IMR-90 (cell line): ENCODE results near the gene DNAJB4. TPM values are rescaled to one million over a fixed set of nuclear protein-coding genes. Genes with fewer than 3 reads are reported as not detected.

Source experiments
- ATAC-seq: fragments of 200-7000 bp; cut with Tn5 transposase; 2 replicates; pipeline ENCODE4 v1.9.1; 2020; ENCODE audit warnings: low read depth, mild to moderate bottlenecking, moderate library complexity
- BruUV-seq: library from RNA; stranded (reverse); fragments of 400-500 nt; replicated peaks from 2 replicates; lab custom pipeline; 2021; lab: Mats Ljungman, UMichigan
- CTCF ChIA-PET: fragments of 300-600 bp; formaldehyde crosslinking; extraction: SDS; loops from one replicate; lab custom pipeline; 2021; ENCODE audit warnings: antibody characterized with exemption; lab: Yijun Ruan, JAX
- POLR2A ChIA-PET: fragments of 300-600 bp; sonication (Branson Sonifier 250); formaldehyde crosslinking; loops from one replicate; lab custom pipeline; 2022; ENCODE audit warnings: antibody characterized with exemption; ENCODE audit not compliant: unreplicated experiment; lab: Charles Lee
- DNase-seq: peaks from one replicate; pipeline ENCODE4 v3.0.0; 2013
- H2AFZ ChIP-seq: replicated peaks from 2 replicates; pipeline ENCODE3; 2013; ENCODE audit warnings: low read length, mild to moderate bottlenecking; ENCODE audit not compliant: poor library complexity
- H2AK5ac ChIP-seq: 2 replicates; pipeline ENCODE4 v1.6.1; 2013; ENCODE audit warnings: low read depth, low read length, inconsistent platforms
- H2AK9ac ChIP-seq: replicated peaks from 2 replicates; pipeline ENCODE3; 2013; ENCODE audit warnings: mild to moderate bottlenecking, low read depth, low read length, moderate library complexity; ENCODE audit not compliant: poor library complexity
- H2BK120ac ChIP-seq: 2 replicates; pipeline ENCODE4 v1.6.1; 2013; ENCODE audit warnings: low read depth, low read length, inconsistent platforms
- H2BK15ac ChIP-seq: 3 replicates; pipeline ENCODE4 v1.6.1; 2013; ENCODE audit warnings: low read depth, low read length, inconsistent platforms
- H2BK20ac ChIP-seq: 2 replicates; pipeline ENCODE4 v1.6.1; 2013; ENCODE audit warnings: low read depth, mild to moderate bottlenecking, inconsistent platforms, low read length, moderate library complexity
- H2BK5ac ChIP-seq: 2 replicates; pipeline ENCODE4 v1.6.1; 2013; ENCODE audit warnings: mild to moderate bottlenecking, low read depth, low read length, inconsistent platforms; ENCODE audit not compliant: poor library complexity, severe bottlenecking
- H3K14ac ChIP-seq: replicated peaks from 2 replicates; pipeline ENCODE4 v1.6.1; 2013; ENCODE audit warnings: low read depth, low read length, inconsistent platforms
- H3K18ac ChIP-seq: 2 replicates; pipeline ENCODE4 v1.6.1; 2013; ENCODE audit warnings: low read depth, low read length, control low read depth
- H3K23ac ChIP-seq: 2 replicates; pipeline ENCODE4 v1.6.1; 2013; ENCODE audit warnings: low read depth, low read length, inconsistent platforms
- H3K27ac ChIP-seq: 2 replicates; pipeline ENCODE4 v1.5.1; 2013; ENCODE audit warnings: mild to moderate bottlenecking, control low read depth, low read length; ENCODE audit not compliant: insufficient read depth
- H3K27me3 ChIP-seq: 2 replicates; pipeline ENCODE4 v1.6.1; 2013; ENCODE audit warnings: low read length; ENCODE audit not compliant: control insufficient read depth, insufficient read depth
- H3K36me3 ChIP-seq: 2 replicates; pipeline ENCODE4 v1.6.1; 2013; ENCODE audit warnings: low read length, mixed read lengths; ENCODE audit not compliant: control insufficient read depth, insufficient read depth
- H3K4ac ChIP-seq: 2 replicates; pipeline ENCODE4 v1.6.1; 2013; ENCODE audit warnings: low read depth, low read length, inconsistent platforms
- H3K4me1 ChIP-seq: 2 replicates; pipeline ENCODE4 v1.6.1; 2013; ENCODE audit warnings: low read length, mixed read lengths; ENCODE audit not compliant: control insufficient read depth, insufficient read depth
- H3K4me2 ChIP-seq: 2 replicates; pipeline ENCODE4 v1.6.1; 2013; ENCODE audit warnings: low read depth, mild to moderate bottlenecking, control low read depth, low read length, moderate library complexity
- H3K4me3 ChIP-seq: 2 replicates; pipeline ENCODE4 v1.5.1; 2013; ENCODE audit warnings: low read depth, mild to moderate bottlenecking, control low read depth, low read length, moderate library complexity; ENCODE audit not compliant: insufficient read depth
- H3K56ac ChIP-seq: 2 replicates; pipeline ENCODE4 v1.6.1; 2013; ENCODE audit warnings: low read length, inconsistent platforms; ENCODE audit not compliant: insufficient read depth; ENCODE audit errors: extremely low read depth
- H3K79me1 ChIP-seq, 2 experiments: 2 replicates each; pipeline ENCODE4 v1.6.1; 2013; ENCODE audit warnings: low read length in 2 of 2, inconsistent platforms in 1 of 2, low read depth in 1 of 2
- H3K9ac ChIP-seq: 2 replicates; pipeline ENCODE4 v1.6.1; 2013; ENCODE audit warnings: low read depth, low read length, control low read depth
- H3K9me1 ChIP-seq: 2 replicates; pipeline ENCODE4 v1.6.1; 2013; ENCODE audit warnings: low read length, inconsistent platforms; ENCODE audit not compliant: insufficient read depth
- H3K9me3 ChIP-seq: 2 replicates; pipeline ENCODE4 v1.6.1; 2013; ENCODE audit warnings: low read length; ENCODE audit not compliant: control insufficient read depth, insufficient read depth
- H4K20me1 ChIP-seq: 2 replicates; pipeline ENCODE4 v1.6.1; 2013; ENCODE audit warnings: low read length, inconsistent platforms; ENCODE audit not compliant: insufficient read depth
- H4K5ac ChIP-seq: 2 replicates; pipeline ENCODE4 v1.6.1; 2013; ENCODE audit warnings: mild to moderate bottlenecking, low read depth, low read length, control low read depth
- H4K8ac ChIP-seq, 2 experiments: 2 replicates each; pipeline ENCODE4 v1.6.1; 2013; ENCODE audit warnings: low read depth in 2 of 2, low read length in 2 of 2, control low read depth in 1 of 2, inconsistent platforms in 1 of 2
- H4K91ac ChIP-seq: 2 replicates; pipeline ENCODE4 v1.6.1; 2013; ENCODE audit warnings: low read depth, low read length, inconsistent platforms; ENCODE audit not compliant: insufficient read depth
- BHLHE40 ChIP-seq: fragments of 150-350 bp; IDR thresholded peaks from 2 replicates; pipeline ENCODE4 v1.6.1; 2016; ENCODE audit warnings: mild to moderate bottlenecking, low read depth, low read length
- CEBPB ChIP-seq: IDR thresholded peaks from 2 replicates; pipeline ENCODE4 v1.6.1; 2012; ENCODE audit warnings: low read depth, low read length, improper control_type of control experiment
- CHD1 ChIP-seq: IDR thresholded peaks from 2 replicates; pipeline ENCODE4 v1.6.1; 2012; ENCODE audit warnings: low read depth, low read length, improper control_type of control experiment
- ELK1 ChIP-seq: fragments of 150-350 bp; IDR thresholded peaks from 2 replicates; pipeline ENCODE4 v1.6.1; 2016; ENCODE audit warnings: low read depth, mild to moderate bottlenecking, low read length, moderate library complexity, borderline replicate concordance
- FOS ChIP-seq: fragments of 150-350 bp; IDR thresholded peaks from 2 replicates; pipeline ENCODE4 v1.6.1; 2016; ENCODE audit warnings: low read depth, low read length
- MAZ ChIP-seq: IDR thresholded peaks from 2 replicates; pipeline ENCODE4 v1.6.1; 2012; ENCODE audit warnings: low read depth, mild to moderate bottlenecking, low read length, improper control_type of control experiment, moderate library complexity, borderline replicate concordance
- MXI1 ChIP-seq: IDR thresholded peaks from 2 replicates; pipeline ENCODE4 v1.6.1; 2012; ENCODE audit warnings: low read depth, mild to moderate bottlenecking, low read length, moderate library complexity, borderline replicate concordance
- NFE2L2 ChIP-seq: fragments of 150-350 bp; IDR thresholded peaks from 2 replicates; pipeline ENCODE4 v1.6.1; 2016; ENCODE audit warnings: low read depth, mild to moderate bottlenecking, low read length
- POLR2A ChIP-seq: IDR thresholded peaks from 2 replicates; pipeline ENCODE4 v1.6.1; 2012; ENCODE audit warnings: mild to moderate bottlenecking, low read depth, low read length
- RAD21 ChIP-seq: IDR thresholded peaks from 2 replicates; pipeline ENCODE4 v1.6.1; 2012; ENCODE audit warnings: low read length, improper control_type of control experiment
- RCOR1 ChIP-seq: IDR thresholded peaks from 2 replicates; pipeline ENCODE4 v1.6.1; 2012; ENCODE audit warnings: mild to moderate bottlenecking, low read length, improper control_type of control experiment; ENCODE audit not compliant: insufficient replicate concordance
- RFX5 ChIP-seq: IDR thresholded peaks from 2 replicates; pipeline ENCODE4 v1.8.0; 2012; ENCODE audit warnings: low read depth, mild to moderate bottlenecking, low read length, moderate library complexity
- SMC3 ChIP-seq: fragments of 150-350 bp; IDR thresholded peaks from 2 replicates; pipeline ENCODE4 v1.6.1; 2016; ENCODE audit warnings: low read depth, mild to moderate bottlenecking, antibody characterized with exemption, low read length, moderate library complexity
- WGBS, 2 experiments: methylation state at CpG; one replicate each; pipeline versions ENCODE4 v1.1.5 to v1.1.7; 2013; ENCODE audit warnings: missing lambda C conversion rate in 2 of 2; ENCODE audit not compliant: insufficient read length in 1 of 2; ENCODE audit errors: extremely low coverage in 2 of 2; 5-methylcytosine and 5-hydroxymethylcytosine counted together
- dilution Hi-C: fragments of 300-500 bp; cut with HindIII; formaldehyde crosslinking; loops from one replicate; pipeline ENCODE4 v1.14.3; 2018; ENCODE audit warnings: low sequenced_read_pairs; ENCODE audit not compliant: unreplicated experiment
- in situ Hi-C: fragments of 300-500 bp; cut with MboI; formaldehyde crosslinking; loops from 3 replicates; pipeline ENCODE4 v1.14.3; 2019; ENCODE audit warnings: low sequenced_read_pairs, inconsistent platforms, mixed read lengths
- intact Hi-C: fragments of 100-400 bp; cut with micrococcal nuclease; formaldehyde crosslinking; loops from 2 replicates; pipeline ENCODE4 v1.10.0; 2022
- polyA plus RNA-seq, 3 experiments: library from polyadenylated mRNA; depleted of rRNA; stranded (reverse); fragments of >200 nt; gene quantifications; 2 replicates each; pipeline ENCODE4 v1.2.3, GENCODE V29; 2012; ENCODE audit warnings: low replicate concordance in 1 of 3
- total RNA-seq: library from RNA; depleted of rRNA; stranded (reverse); fragments of >200 nt; gene quantifications from 2 replicates; pipeline ENCODE4 v1.2.3, GENCODE V29; 2012
- TF ChIP-seq, protein P1 (sequence below): fragments of 150-350 bp; IDR thresholded peaks from 2 replicates; pipeline ENCODE4 v1.6.1; 2017; ENCODE audit warnings: mild to moderate bottlenecking, antibody characterized with exemption, low read length, low read depth
- TF ChIP-seq, protein P2 (sequence below): conservative IDR thresholded peaks from 2 replicates; pipeline ENCODE4 v1.5.1; 2012; ENCODE audit warnings: mild to moderate bottlenecking, low read depth, low read length, improper control_type of control experiment

Gene DNAJB4
- total and polyA plus RNA-seq, 2 of the 4 experiments (the other 2 are of a cell fraction), result 30.6 to 31.0 TPM

DNA sequence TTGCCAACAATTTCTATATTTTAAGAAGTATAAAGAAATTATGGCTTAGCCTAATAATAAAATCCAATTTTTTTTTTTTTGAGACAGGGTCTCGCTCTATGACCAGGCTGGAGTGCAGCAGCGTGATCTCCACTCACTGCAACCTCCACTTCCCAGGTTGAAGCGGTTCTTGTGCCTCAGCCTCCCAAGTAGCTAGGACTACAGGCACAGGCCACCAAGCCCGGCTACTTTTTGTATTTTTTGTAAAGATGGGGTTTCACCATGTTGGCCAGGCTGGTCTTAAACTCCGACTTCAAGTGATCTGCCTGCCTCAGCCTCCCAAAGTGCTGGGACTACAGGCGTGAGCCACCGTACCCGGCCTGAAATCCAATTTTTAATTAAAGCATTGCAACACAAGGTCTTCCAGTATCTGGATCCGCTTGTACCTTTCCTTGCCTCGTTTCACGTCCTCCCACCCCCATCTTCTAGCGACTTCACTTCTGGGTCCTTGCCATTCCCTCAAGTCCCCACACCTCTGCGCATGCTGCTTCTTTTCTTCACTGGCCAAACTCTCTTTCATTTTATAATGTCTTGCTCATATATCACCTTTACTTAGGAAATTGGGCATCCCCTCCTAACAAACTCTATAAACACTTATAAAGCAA is 28.2 kb upstream of the DNAJB4 start:
- in situ Hi-C loops (loop anchor here (10.0 kb wide), 1 partner anchor 138 kb away; no protein-coding TSS in a partner anchor), dilution Hi-C loops (no loop called here), intact Hi-C loops (no loop called here)
- ChIA-PET CTCF (no interaction called here), POLR2A (no interaction called here)
- ATAC-seq (no peak), DNase-seq (no peak)
- H2BK15ac ChIP-seq, result no peak overlapping the region
- H3K79me1 ChIP-seq, result peaks cover 0 to 12% of the 10 kb centered on the region in 2 experiments; a peak in 2 of 4 replicates
- no TSS peak for BruUV-seq
- no peak overlapping the region for H4K8ac ChIP-seq
- H4K91ac ChIP-seq, result no peak overlapping the region
- H2AK9ac ChIP-seq, result no peak overlapping the region
- 0 out of 2 replicates have a peak, but pooled peaks cover 2% of the 10 kb centered on the region for H3K4me1 ChIP-seq
- H4K20me1 ChIP-seq, result peaks cover 64% of the 10 kb centered on the region
- no peaks in the 10 kb centered on the region for H3K27me3 ChIP-seq
- H2AK5ac ChIP-seq, result no peak overlapping the region
- H3K36me3 ChIP-seq, result peaks cover 9% of the 10 kb centered on the region
- H3K4me2 ChIP-seq, result peak overlapping the region; percentile 51
- H3K14ac ChIP-seq, result no peak overlapping the region
- H3K18ac ChIP-seq, result no peak overlapping the region
- peak overlapping the region; percentile 62; the same call in 1 of the 2 replicates for H3K4me3 ChIP-seq
- H3K27ac ChIP-seq, result no peak overlapping the region
- no peak overlapping the region for H3K9ac ChIP-seq
- no peak overlapping the region for H2BK5ac ChIP-seq
- H4K5ac ChIP-seq, result no peak overlapping the region
- H2BK120ac ChIP-seq, result no peak overlapping the region
- H3K23ac ChIP-seq, result 0 out of 2 replicates have a peak overlapping the region, but pooled peaks have one; percentile 13
- H2BK20ac ChIP-seq, result no peak overlapping the region
- H3K56ac ChIP-seq, result no peak overlapping the region
- H2AFZ ChIP-seq, result no peak overlapping the region
- H3K4ac ChIP-seq, result no peak overlapping the region
- peaks cover 2% of the 10 kb centered on the region; the same call in 1 of the 2 replicates for H3K9me1 ChIP-seq
- WGBS, 2 experiments, result 66% methylated on average over 9 of the region's 13 CpGs; no CpG with 5 or more reads in 1 of the 2 experiments
- H3K9me3 ChIP-seq, result no peaks in the 10 kb centered on the region
- TF ChIP-seq RCOR1 (no peak), ELK1 (no peak), BHLHE40 (no peak), NFE2L2 (no peak), MAZ (no peak), RAD21 (no peak), POLR2A (no peak), FOS (no peak), MXI1 (no peak), SMC3 (no peak), RFX5 (no peak), CHD1 (no peak), CEBPB (no peak)
- TF ChIP-seq, protein P1, sequence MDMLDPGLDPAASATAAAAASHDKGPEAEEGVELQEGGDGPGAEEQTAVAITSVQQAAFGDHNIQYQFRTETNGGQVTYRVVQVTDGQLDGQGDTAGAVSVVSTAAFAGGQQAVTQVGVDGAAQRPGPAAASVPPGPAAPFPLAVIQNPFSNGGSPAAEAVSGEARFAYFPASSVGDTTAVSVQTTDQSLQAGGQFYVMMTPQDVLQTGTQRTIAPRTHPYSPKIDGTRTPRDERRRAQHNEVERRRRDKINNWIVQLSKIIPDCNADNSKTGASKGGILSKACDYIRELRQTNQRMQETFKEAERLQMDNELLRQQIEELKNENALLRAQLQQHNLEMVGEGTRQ, result no peak
- TF ChIP-seq, protein P2, sequence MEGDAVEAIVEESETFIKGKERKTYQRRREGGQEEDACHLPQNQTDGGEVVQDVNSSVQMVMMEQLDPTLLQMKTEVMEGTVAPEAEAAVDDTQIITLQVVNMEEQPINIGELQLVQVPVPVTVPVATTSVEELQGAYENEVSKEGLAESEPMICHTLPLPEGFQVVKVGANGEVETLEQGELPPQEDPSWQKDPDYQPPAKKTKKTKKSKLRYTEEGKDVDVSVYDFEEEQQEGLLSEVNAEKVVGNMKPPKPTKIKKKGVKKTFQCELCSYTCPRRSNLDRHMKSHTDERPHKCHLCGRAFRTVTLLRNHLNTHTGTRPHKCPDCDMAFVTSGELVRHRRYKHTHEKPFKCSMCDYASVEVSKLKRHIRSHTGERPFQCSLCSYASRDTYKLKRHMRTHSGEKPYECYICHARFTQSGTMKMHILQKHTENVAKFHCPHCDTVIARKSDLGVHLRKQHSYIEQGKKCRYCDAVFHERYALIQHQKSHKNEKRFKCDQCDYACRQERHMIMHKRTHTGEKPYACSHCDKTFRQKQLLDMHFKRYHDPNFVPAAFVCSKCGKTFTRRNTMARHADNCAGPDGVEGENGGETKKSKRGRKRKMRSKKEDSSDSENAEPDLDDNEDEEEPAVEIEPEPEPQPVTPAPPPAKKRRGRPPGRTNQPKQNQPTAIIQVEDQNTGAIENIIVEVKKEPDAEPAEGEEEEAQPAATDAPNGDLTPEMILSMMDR, result no peak
